Mammary epithelial cell (primary cell): Measurements from ENCODE around the gene SUMF1.

ENCODE experiments used
- EZH2 ChIP-seq: IDR thresholded peaks from 2 replicates; pipeline ENCODE4 v1.6.1; 2012; ENCODE audit warnings: low read length, inconsistent platforms, borderline replicate concordance
- TF ChIP-seq, protein P1 (sequence below), 2 donors: IDR thresholded peaks in 1 of 2; conservative IDR thresholded peaks in 1 of 2; 2 replicates each; pipeline ENCODE4 v1.5.1; 2011 to 2012; ENCODE audit warnings: inconsistent platforms in 2 of 2, low read length in 2 of 2, mild to moderate bottlenecking in 2 of 2, control low read depth in 1 of 2, low read depth in 1 of 2; ENCODE audit not compliant: insufficient read depth in 1 of 2; ENCODE audit errors: extremely low read depth in 1 of 2

DNA sequence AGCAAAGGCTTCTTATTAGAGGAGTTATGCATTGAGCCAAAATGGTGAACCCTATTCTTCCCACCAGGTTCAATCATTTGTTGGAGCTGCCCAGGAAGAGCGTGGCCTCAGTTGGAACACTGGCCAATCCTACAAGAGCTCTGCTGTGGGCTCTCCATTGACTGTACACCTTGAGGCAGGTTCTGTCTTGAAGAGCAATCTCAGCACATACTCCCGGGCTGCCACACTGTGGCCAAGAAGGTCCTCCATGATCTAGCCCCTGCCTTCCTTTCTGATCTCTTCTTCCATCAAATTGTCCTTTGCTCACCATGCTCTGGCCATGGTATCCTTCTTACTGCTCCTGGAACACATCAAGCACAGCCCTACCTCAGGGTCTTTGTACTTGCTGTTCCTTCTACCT lies 5.7 kb upstream of the SUMF1 start:
- TF ChIP-seq, protein P1, sequence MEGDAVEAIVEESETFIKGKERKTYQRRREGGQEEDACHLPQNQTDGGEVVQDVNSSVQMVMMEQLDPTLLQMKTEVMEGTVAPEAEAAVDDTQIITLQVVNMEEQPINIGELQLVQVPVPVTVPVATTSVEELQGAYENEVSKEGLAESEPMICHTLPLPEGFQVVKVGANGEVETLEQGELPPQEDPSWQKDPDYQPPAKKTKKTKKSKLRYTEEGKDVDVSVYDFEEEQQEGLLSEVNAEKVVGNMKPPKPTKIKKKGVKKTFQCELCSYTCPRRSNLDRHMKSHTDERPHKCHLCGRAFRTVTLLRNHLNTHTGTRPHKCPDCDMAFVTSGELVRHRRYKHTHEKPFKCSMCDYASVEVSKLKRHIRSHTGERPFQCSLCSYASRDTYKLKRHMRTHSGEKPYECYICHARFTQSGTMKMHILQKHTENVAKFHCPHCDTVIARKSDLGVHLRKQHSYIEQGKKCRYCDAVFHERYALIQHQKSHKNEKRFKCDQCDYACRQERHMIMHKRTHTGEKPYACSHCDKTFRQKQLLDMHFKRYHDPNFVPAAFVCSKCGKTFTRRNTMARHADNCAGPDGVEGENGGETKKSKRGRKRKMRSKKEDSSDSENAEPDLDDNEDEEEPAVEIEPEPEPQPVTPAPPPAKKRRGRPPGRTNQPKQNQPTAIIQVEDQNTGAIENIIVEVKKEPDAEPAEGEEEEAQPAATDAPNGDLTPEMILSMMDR (conservative IDR thresholded peaks at IDR 0.05 in 1 of 2, IDR thresholded peaks at IDR 0.05 in 1 of 2; ENCODE audit: extremely low read depth in 1 of 2, insufficient read depth in 1 of 2, low read depth in 1 of 2, low read length in 2 of 2), result no peak
- TF ChIP-seq EZH2, result no peak
